Ishikawa (cell line): Measurements from ENCODE around the gene MDM1.

Experiments used
- CEBPB ChIP-seq: IDR thresholded peaks from 2 replicates; pipeline ENCODE4 v1.6.1; 2012
- CREB1 ChIP-seq: IDR thresholded peaks from 2 replicates; pipeline ENCODE4 v1.6.1; 2012; ENCODE audit warnings: low read depth
- EGR1 ChIP-seq: IDR thresholded peaks from 2 replicates; pipeline ENCODE4 v1.6.1; 2012
- EP300 ChIP-seq: IDR thresholded peaks from 2 replicates; pipeline ENCODE4 v1.6.1; 2012; ENCODE audit warnings: borderline replicate concordance
- FOXM1 ChIP-seq: IDR thresholded peaks from 2 replicates; pipeline ENCODE4 v1.6.1; 2012; ENCODE audit warnings: low read depth, borderline replicate concordance
- NFIC ChIP-seq: IDR thresholded peaks from 2 replicates; pipeline ENCODE4 v1.6.1; 2012
- RAD21 ChIP-seq: IDR thresholded peaks from 2 replicates; pipeline ENCODE4 v1.6.1; 2012; ENCODE audit warnings: low read depth
- TAF1 ChIP-seq: IDR thresholded peaks from 2 replicates; pipeline ENCODE4 v1.6.1; 2012; ENCODE audit warnings: low read depth, mild to moderate bottlenecking
- TCF12 ChIP-seq: IDR thresholded peaks from 2 replicates; pipeline ENCODE4 v1.6.1; 2012; ENCODE audit warnings: low read depth
- TEAD4 ChIP-seq: IDR thresholded peaks from 2 replicates; pipeline ENCODE4 v1.6.1; 2012
- YY1 ChIP-seq: IDR thresholded peaks from 2 replicates; pipeline ENCODE4 v1.6.1; 2012; ENCODE audit warnings: low read depth
- ZBTB7A ChIP-seq: IDR thresholded peaks from 2 replicates; pipeline ENCODE4 v1.6.1; 2012; ENCODE audit warnings: low read depth
- TF ChIP-seq, protein P1 (sequence below): IDR thresholded peaks from 2 replicates; pipeline ENCODE4 v1.6.1; 2012
- TF ChIP-seq, protein P2 (sequence below): IDR thresholded peaks from 2 replicates; pipeline ENCODE4 v1.6.1; 2012
- TF ChIP-seq, protein P3 (sequence below): IDR thresholded peaks from 2 replicates; pipeline ENCODE4 v1.6.1; 2012; ENCODE audit warnings: low read depth, mild to moderate bottlenecking

Gene MDM1

DNA sequence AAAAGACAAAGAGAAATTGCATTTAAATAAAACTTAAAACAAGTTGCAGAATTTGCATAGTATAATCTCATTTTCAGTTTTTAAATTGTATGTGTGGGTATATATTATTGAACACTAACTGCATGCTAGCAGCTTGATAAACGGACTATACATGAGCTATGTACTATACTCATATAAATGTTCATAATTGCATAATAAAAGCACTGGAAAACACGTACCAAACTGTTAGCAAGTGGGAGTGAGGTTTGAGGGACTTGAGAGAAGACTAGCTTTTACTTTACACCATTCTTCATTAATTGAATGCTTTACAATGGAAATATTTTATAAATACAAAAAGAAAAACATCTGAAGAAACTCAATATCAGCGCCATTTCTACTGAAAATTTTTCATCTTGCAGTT is 32.2 kb upstream of the MDM1 start:
- TF ChIP-seq, protein P1, sequence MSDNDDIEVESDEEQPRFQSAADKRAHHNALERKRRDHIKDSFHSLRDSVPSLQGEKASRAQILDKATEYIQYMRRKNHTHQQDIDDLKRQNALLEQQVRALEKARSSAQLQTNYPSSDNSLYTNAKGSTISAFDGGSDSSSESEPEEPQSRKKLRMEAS = no peak
- TF ChIP-seq TCF12 = no peak
- no peak for TF ChIP-seq CEBPB
- TF ChIP-seq, protein P2, sequence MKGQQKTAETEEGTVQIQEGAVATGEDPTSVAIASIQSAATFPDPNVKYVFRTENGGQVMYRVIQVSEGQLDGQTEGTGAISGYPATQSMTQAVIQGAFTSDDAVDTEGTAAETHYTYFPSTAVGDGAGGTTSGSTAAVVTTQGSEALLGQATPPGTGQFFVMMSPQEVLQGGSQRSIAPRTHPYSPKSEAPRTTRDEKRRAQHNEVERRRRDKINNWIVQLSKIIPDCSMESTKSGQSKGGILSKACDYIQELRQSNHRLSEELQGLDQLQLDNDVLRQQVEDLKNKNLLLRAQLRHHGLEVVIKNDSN = no peak
- TF ChIP-seq, protein P3, sequence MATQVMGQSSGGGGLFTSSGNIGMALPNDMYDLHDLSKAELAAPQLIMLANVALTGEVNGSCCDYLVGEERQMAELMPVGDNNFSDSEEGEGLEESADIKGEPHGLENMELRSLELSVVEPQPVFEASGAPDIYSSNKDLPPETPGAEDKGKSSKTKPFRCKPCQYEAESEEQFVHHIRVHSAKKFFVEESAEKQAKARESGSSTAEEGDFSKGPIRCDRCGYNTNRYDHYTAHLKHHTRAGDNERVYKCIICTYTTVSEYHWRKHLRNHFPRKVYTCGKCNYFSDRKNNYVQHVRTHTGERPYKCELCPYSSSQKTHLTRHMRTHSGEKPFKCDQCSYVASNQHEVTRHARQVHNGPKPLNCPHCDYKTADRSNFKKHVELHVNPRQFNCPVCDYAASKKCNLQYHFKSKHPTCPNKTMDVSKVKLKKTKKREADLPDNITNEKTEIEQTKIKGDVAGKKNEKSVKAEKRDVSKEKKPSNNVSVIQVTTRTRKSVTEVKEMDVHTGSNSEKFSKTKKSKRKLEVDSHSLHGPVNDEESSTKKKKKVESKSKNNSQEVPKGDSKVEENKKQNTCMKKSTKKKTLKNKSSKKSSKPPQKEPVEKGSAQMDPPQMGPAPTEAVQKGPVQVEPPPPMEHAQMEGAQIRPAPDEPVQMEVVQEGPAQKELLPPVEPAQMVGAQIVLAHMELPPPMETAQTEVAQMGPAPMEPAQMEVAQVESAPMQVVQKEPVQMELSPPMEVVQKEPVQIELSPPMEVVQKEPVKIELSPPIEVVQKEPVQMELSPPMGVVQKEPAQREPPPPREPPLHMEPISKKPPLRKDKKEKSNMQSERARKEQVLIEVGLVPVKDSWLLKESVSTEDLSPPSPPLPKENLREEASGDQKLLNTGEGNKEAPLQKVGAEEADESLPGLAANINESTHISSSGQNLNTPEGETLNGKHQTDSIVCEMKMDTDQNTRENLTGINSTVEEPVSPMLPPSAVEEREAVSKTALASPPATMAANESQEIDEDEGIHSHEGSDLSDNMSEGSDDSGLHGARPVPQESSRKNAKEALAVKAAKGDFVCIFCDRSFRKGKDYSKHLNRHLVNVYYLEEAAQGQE = no peak
- no peak for TF ChIP-seq TEAD4
- TF ChIP-seq YY1 = no peak
- TF ChIP-seq TAF1 = no peak
- TF ChIP-seq FOXM1 = no peak
- TF ChIP-seq CREB1 = no peak
- TF ChIP-seq RAD21 = no peak
- TF ChIP-seq EGR1 = no peak
- no peak for TF ChIP-seq EP300
- no peak for TF ChIP-seq NFIC
- no peak for TF ChIP-seq ZBTB7A

DNA sequence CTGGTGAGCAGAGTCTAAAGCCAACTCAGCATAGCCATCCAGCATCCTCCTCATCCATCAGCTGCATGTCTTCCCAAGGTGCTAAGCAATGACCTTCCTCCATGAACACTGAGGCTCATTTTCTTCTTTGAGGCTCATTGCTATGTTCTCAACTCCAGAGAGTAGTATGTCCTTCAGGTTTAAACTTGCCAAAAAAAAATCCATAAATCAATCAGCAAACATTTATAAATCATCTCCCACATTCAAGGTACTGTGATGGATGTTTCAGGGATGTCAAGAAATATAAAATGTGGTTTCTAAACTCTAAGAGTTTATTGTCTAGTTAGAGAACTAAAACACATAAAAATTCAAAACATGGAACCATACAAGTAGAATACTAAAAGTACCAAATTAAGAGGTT is 29.8 kb upstream of the MDM1 start:
- TF ChIP-seq CEBPB (no peak), CREB1 (no peak), EP300 (no peak), RAD21 (no peak), YY1 (no peak), ZBTB7A (no peak), TEAD4 (no peak), TAF1 (no peak), NFIC (no peak), TCF12 (no peak), EGR1 (no peak), FOXM1 (no peak)
- TF ChIP-seq, protein P3 = no peak
- TF ChIP-seq, protein P1 = no peak
- TF ChIP-seq, protein P2 = no peak

DNA sequence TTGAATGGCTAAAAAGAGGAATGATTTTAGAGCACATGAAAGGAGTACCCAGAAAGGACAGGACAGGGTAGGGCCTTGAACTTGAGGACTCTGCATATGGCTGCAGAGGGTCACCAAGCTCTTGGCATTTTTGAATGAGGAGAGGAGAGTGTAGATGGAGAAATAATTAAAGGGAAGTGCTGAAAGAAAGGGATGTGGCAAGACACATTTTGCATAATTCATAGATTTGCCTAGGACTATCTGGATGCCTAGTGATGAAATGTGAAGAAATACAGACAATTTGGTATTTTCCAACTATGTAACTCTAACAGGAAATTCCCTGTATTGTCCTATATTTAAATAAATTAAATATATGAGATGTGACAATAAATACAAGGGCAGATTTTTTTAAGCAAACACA is 27.5 kb upstream of the MDM1 start:
- TF ChIP-seq EP300 = no peak
- TF ChIP-seq YY1 = no peak
- TF ChIP-seq, protein P3 = no peak
- no peak for TF ChIP-seq CEBPB
- no peak for TF ChIP-seq CREB1
- TF ChIP-seq, protein P1 = no peak
- TF ChIP-seq FOXM1 = no peak
